B cell (primary cell): ENCODE results near the gene ASTL. TPM values are rescaled to one million over a fixed set of nuclear protein-coding genes. Genes with fewer than 3 reads are reported as not detected.

Source experiments
- ATAC-seq: fragments of 200-7000 bp; cut with Tn5 transposase; one replicate; pipeline ENCODE4 v1.10.0; 2021; ENCODE audit warnings: low read depth, mild to moderate bottlenecking, moderate number of reproducible peaks, moderate library complexity
- CTCF ChIA-PET: fragments of 350-600 bp; sonication (Branson Sonifier 250); formaldehyde crosslinking; loops from one replicate; lab custom pipeline; 2021; ENCODE audit warnings: antibody characterized with exemption, inconsistent platforms; lab: Charles Lee
- POLR2A ChIA-PET: fragments of 350-600 bp; sonication (Branson Sonifier 250); formaldehyde crosslinking; loops from one replicate; lab custom pipeline; 2021; ENCODE audit warnings: antibody characterized with exemption; lab: Charles Lee
- DNase-seq: peaks from one replicate; pipeline ENCODE4 v3.0.0; 2013
- H2AFZ ChIP-seq: 2 replicates; pipeline ENCODE4 v1.6.1; 2012; ENCODE audit warnings: mild to moderate bottlenecking, low read depth, low read length; ENCODE audit not compliant: insufficient read depth, poor library complexity, severe bottlenecking
- H3K27ac ChIP-seq, 2 donors: 1 replicate in 1 of 2; 2 replicates in 1 of 2; pipeline ENCODE4 v1.5.1; 2012 to 2013; ENCODE audit warnings: low read length in 2 of 2, mild to moderate bottlenecking in 2 of 2, moderate library complexity in 1 of 2
- H3K27me3 ChIP-seq, 4 experiments: fragments of 200-600 bp in 1 of 4; sonication (generic) in 1 of 4; replicated peaks in 1 of 4; 1 replicate in 2 of 4; 2 replicates in 2 of 4; pipeline versions ENCODE4 v1.6.1 to v1.7.0; 2013 to 2016; ENCODE audit warnings: low read length in 3 of 4, mild to moderate bottlenecking in 2 of 4, mixed read lengths in 1 of 4, moderate library complexity in 1 of 4; ENCODE audit not compliant: insufficient read depth in 4 of 4, control insufficient read depth in 3 of 4; ENCODE audit errors: control extremely low read depth in 1 of 4
- H3K36me3 ChIP-seq, 2 experiments: replicated peaks in 1 of 2; 1 replicate in 1 of 2; 2 replicates in 1 of 2; pipeline versions ENCODE4 v1.6.1 to v1.7.1; 2013; ENCODE audit warnings: low read length in 1 of 2; ENCODE audit not compliant: insufficient read depth in 2 of 2, control insufficient read depth in 1 of 2; ENCODE audit errors: control extremely low read depth in 1 of 2, extremely low read depth in 1 of 2
- H3K4me1 ChIP-seq, 2 donors: fragments of 200-600 bp in 1 of 2; sonication (generic) in 1 of 2; 1 replicate in 1 of 2; 2 replicates in 1 of 2; pipeline versions ENCODE4 v1.5.1 to v1.6.1; 2013 to 2017; ENCODE audit warnings: low read length in 2 of 2; ENCODE audit not compliant: control insufficient read depth in 2 of 2, insufficient read depth in 2 of 2
- H3K4me2 ChIP-seq: replicated peaks from 2 replicates; pipeline ENCODE3; 2012; ENCODE audit warnings: mild to moderate bottlenecking, low read depth, low read length; ENCODE audit not compliant: poor library complexity, severe bottlenecking
- H3K4me3 ChIP-seq, 5 experiments: fragments of 200-600 bp in 1 of 5; sonication (generic) in 1 of 5; 1 replicate in 3 of 5; 2 replicates in 2 of 5; pipeline versions ENCODE4 v1.5.1 to v1.7.0; 2011 to 2016; ENCODE audit warnings: low read length in 4 of 5, mild to moderate bottlenecking in 4 of 5, low read depth in 2 of 5, control low read depth in 1 of 5, moderate library complexity in 1 of 5; ENCODE audit not compliant: insufficient read depth in 1 of 5; ENCODE audit errors: control extremely low read depth in 1 of 5, extremely low read depth in 1 of 5
- H3K79me2 ChIP-seq: fragments of 200-600 bp; sonication (generic); one replicate; pipeline ENCODE4 v1.6.0; 2016; ENCODE audit warnings: low read length; ENCODE audit not compliant: control insufficient read depth, insufficient read depth
- H3K9ac ChIP-seq: fragments of 200-600 bp; sonication (generic); 2 replicates; pipeline ENCODE4 v1.6.1; 2017; ENCODE audit warnings: mild to moderate bottlenecking, low read length, moderate library complexity
- H3K9me3 ChIP-seq, 3 donors: one replicate each; pipeline versions ENCODE4 v1.6.1 to v1.7.1; 2013; ENCODE audit warnings: low read length in 2 of 3; ENCODE audit not compliant: control insufficient read depth in 2 of 3, insufficient read depth in 1 of 3; ENCODE audit errors: control extremely low read depth in 1 of 3
- H4K20me1 ChIP-seq: 2 replicates; pipeline ENCODE4 v1.6.0; 2012; ENCODE audit warnings: mild to moderate bottlenecking, low read length; ENCODE audit not compliant: insufficient read depth, control insufficient read depth, poor library complexity, severe bottlenecking
- H3K27ac Mint-ChIP-seq: one replicate; pipeline ENCODE4 v1.8.0; 2021; ENCODE audit warnings: mixed read lengths
- H3K27me3 Mint-ChIP-seq: one replicate; pipeline ENCODE4 v1.8.0; 2021; ENCODE audit warnings: mixed read lengths
- H3K4me1 Mint-ChIP-seq: one replicate; pipeline ENCODE4 v1.8.0; 2021; ENCODE audit warnings: mixed read lengths
- H3K4me3 Mint-ChIP-seq: one replicate; pipeline ENCODE4 v1.8.0; 2021; ENCODE audit warnings: mixed read lengths
- H3K9me3 Mint-ChIP-seq: one replicate; pipeline ENCODE4 v1.8.0; 2022; ENCODE audit warnings: mixed read lengths; ENCODE audit not compliant: insufficient read depth
- CTCF ChIP-seq: fragments of 200-600 bp; IDR thresholded peaks from one replicate; pipeline ENCODE4 v1.8.0; 2022; ENCODE audit warnings: antibody characterized with exemption, mild to moderate bottlenecking
- EZH2 ChIP-seq: IDR thresholded peaks from 2 replicates; pipeline ENCODE4 v1.6.1; 2012; ENCODE audit warnings: borderline replicate concordance, low read depth, mild to moderate bottlenecking, moderate library complexity, low read length; ENCODE audit not compliant: insufficient read depth, poor library complexity, severe bottlenecking
- WGBS: methylation state at CpG from one replicate; pipeline ENCODE4 v1.1.5; 2013; ENCODE audit warnings: missing lambda C conversion rate; ENCODE audit not compliant: insufficient coverage; 5-methylcytosine and 5-hydroxymethylcytosine counted together
- intact Hi-C: fragments of 100-400 bp; cut with micrococcal nuclease; formaldehyde crosslinking; loops from one replicate; pipeline ENCODE4 v1.10.0; 2022
- polyA plus RNA-seq: library from polyadenylated mRNA; depleted of rRNA; stranded (reverse); fragments of >200 nt; gene quantifications from 2 replicates; pipeline ENCODE4 v1.2.3, GENCODE V29; 2012
- total RNA-seq, 2 donors: library from RNA; stranded (reverse); fragments of 120-200 nt in 1 of 2; gene quantifications; 1 replicate in 1 of 2; 2 replicates in 1 of 2; pipeline versions ENCODE4 v1.2.3 to v1.2.4, GENCODE V29; 2013 to 2022

ASTL gene
- total and polyA plus RNA-seq, 2 donors (not counting 1 experiment from before 2014, with no cell fraction given): 0.15 to 0.59 TPM

- peak overlapping the region; percentile 81 for H3K27ac Mint-ChIP-seq
- intact Hi-C loops: loop anchor here (1.0 to 2.0 kb wide), 2 partner anchors 9 to 18 kb away; no protein-coding TSS in a partner anchor
- no peak overlapping the region for H3K4me3 ChIP-seq
- ChIA-PET CTCF (interaction anchor here (1.0 to 4.1 kb wide), 6 partner anchors 8 to 108 kb away, joined by 3 to 36 read pairs (median 11); partner anchors contain the start of genes ASTL and DUSP2), POLR2A (interaction anchor here (3.0 to 4.2 kb wide), 2 partner anchors 11 to 16 kb away, joined by 8 to 47 read pairs; partner anchors contain the start of gene DUSP2)
- H3K4me3 Mint-ChIP-seq: peak overlapping the region; percentile 77
- H3K27ac ChIP-seq: peak overlapping the region in 1 of 2 donors; percentile 44
- peaks cover 45 to 53% of the 10 kb centered on the region in 2 donors for H3K4me1 ChIP-seq
- H4K20me1 ChIP-seq: no peaks in the 10 kb centered on the region
- no peaks in the 10 kb centered on the region for H3K27me3 Mint-ChIP-seq
- no peak overlapping the region for H3K9ac ChIP-seq
- H3K9me3 ChIP-seq: peaks cover 0 to 5% (median 0%) of the 10 kb centered on the region in 3 donors
- H3K27me3 ChIP-seq: no peaks in the 10 kb centered on the region
- H3K36me3 ChIP-seq: no peaks in the 10 kb centered on the region
- H3K9me3 Mint-ChIP-seq: peaks cover 2% of the 10 kb centered on the region
- peak overlapping the region; percentile 69 for H3K4me2 ChIP-seq
- no peak for TF ChIP-seq EZH2
- no peak for TF ChIP-seq CTCF
- peak overlapping the region; percentile 46 for H2AFZ ChIP-seq
- H3K79me2 ChIP-seq: no peaks in the 10 kb centered on the region
- H3K4me1 Mint-ChIP-seq: peaks cover 68% of the 10 kb centered on the region
- ATAC-seq (peak; percentile 77), DNase-seq (peak; percentile 71)
- WGBS: 27% methylated on average over 5 of the region's 5 CpGs
Observed at GRCh38 chr2:96156926-96157648, 18.8 kb upstream of the ASTL start.
